ENCODE data around the gene MAGEF1. TPM values are rescaled to one million over a fixed set of nuclear protein-coding genes. Genes with fewer than 3 reads are reported as not detected.
A peak's percentile ranks its signal among the peaks of the same experiment; 100 is the strongest.

MAGEF1 gene
- total and polyA plus RNA-seq, 10 of the 15 experiments (the other 5 are each of a cell fraction or from before 2014, with no cell fraction given) = 2.3 to 62.2 (median 27.1) TPM

DNA sequence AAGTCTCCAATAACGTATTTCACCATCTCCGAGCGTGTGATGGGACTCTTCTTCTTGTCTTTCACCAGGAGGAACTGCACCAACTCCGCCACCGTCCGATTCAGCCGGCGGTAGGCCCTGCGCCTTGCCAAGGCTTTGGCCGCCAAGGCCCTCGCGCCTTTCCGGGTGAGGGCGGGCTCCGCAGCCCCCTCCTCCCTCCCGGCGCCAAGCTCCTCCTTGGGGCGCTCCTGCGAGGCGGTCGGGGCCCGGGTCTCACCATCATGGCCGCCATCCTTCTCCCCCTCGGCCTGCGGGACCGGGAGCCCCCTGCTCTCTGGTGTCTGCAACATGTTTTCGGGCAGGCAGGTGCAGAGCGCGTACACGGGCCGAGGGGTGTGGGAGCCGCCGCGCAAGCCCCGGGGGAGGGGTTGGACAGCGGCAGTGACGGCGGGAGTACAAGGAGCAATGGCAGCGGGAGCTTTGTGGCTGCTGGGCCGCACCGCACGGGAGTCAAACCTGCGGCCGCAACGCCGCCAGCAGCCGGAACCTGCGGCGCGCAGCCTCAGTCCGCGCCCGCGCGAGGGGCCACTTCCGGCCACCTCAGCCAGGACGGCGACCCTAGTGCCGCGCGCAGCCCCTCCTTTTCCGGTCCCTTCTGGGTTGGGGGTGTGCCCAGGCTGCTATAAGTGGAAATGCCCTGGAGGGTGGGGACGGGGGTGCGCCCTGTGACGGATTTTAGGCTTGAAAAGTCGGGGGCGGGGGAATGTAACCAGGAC lies at the start of gene MAGEF1 (continued):
- TF ChIP-seq CEBPB (IDR thresholded peaks at IDR 0.05; ENCODE audit: borderline replicate concordance in 1 of 2, low read depth in 2 of 2, low read length in 2 of 2) (no peak), CHD2 (IDR thresholded peaks at IDR 0.05; ENCODE audit: borderline replicate concordance, low read depth, low read length) (peak; percentile 29; the same call in 1 of the 2 replicates), GATAD2B (conservative IDR thresholded peaks at IDR 0.05; ENCODE audit: low read depth) (peak; percentile 67; the same call in 1 of the 2 replicates), ZBED1 (IDR thresholded peaks at IDR 0.05; ENCODE audit: borderline replicate concordance) (no peak), NFIC (IDR thresholded peaks at IDR 0.05; ENCODE audit: low read depth, low read length) (0 out of 2 replicates have a peak, but pooled peaks have one; percentile 47), ZSCAN29 (IDR thresholded peaks at IDR 0.05) (no peak), POLR2AphosphoS5 (IDR thresholded peaks at IDR 0.05; ENCODE audit: low read length) (peak; percentile 66; the same call in 1 of the 2 replicates), E2F8 (IDR thresholded peaks at IDR 0.05; ENCODE audit: low read depth, partially characterized antibody) (no peak), NRF1 (conservative IDR thresholded peaks at IDR 0.05; ENCODE audit: low read depth, low read length) (0 out of 2 replicates have a peak, but pooled peaks have one; percentile 21), SMARCA5 (IDR thresholded peaks at IDR 0.05) (0 out of 2 replicates have a peak, but pooled peaks have one; percentile 68), ZNF622 (IDR thresholded peaks at IDR 0.05) (no peak), BHLHE40 (IDR thresholded peaks at IDR 0.05; ENCODE audit: borderline replicate concordance in 1 of 2, low read depth in 2 of 2, low read length in 1 of 2) (peak; percentile 26 to 89; a peak in 3 of 4 replicates), GABPA (IDR thresholded peaks at IDR 0.05; ENCODE audit: low read depth) (peak; percentile 83), POLR2A (IDR thresholded peaks at IDR 0.05; ENCODE audit: low read depth, low read length) (peak; percentile 92), TCF3 (IDR thresholded peaks at IDR 0.05; ENCODE audit: borderline replicate concordance, insufficient read depth, low read depth, low read length) (0 out of 2 replicates have a peak, but pooled peaks have one; percentile 9)
- TF ChIP-seq, protein P1, sequence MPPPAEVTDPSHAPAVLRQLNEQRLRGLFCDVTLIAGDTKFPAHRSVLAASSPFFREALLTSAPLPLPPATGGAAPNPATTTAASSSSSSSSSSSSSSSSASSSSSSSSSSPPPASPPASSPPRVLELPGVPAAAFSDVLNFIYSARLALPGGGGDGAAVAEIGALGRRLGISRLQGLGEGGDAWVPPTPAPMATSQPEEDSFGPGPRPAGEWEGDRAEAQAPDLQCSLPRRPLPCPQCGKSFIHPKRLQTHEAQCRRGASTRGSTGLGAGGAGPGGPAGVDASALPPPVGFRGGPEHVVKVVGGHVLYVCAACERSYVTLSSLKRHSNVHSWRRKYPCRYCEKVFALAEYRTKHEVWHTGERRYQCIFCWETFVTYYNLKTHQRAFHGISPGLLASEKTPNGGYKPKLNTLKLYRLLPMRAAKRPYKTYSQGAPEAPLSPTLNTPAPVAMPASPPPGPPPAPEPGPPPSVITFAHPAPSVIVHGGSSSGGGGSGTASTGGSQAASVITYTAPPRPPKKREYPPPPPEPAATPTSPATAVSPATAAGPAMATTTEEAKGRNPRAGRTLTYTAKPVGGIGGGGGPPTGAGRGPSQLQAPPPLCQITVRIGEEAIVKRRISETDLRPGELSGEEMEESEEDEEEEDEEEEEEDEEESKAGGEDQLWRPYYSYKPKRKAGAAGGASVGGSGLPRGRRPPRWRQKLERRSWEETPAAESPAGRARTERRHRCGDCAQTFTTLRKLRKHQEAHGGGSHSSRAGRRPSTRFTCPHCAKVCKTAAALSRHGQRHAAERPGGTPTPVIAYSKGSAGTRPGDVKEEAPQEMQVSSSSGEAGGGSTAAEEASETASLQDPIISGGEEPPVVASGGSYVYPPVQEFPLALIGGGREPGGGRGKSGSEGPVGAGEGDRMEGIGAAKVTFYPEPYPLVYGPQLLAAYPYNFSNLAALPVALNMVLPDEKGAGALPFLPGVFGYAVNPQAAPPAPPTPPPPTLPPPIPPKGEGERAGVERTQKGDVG (CRISPR knock-in tag; IDR thresholded peaks at IDR 0.05) = no peak
- TF ChIP-seq, protein P2, sequence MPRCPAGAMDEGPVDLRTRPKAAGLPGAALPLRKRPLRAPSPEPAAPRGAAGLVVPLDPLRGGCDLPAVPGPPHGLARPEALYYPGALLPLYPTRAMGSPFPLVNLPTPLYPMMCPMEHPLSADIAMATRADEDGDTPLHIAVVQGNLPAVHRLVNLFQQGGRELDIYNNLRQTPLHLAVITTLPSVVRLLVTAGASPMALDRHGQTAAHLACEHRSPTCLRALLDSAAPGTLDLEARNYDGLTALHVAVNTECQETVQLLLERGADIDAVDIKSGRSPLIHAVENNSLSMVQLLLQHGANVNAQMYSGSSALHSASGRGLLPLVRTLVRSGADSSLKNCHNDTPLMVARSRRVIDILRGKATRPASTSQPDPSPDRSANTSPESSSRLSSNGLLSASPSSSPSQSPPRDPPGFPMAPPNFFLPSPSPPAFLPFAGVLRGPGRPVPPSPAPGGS (IDR thresholded peaks at IDR 0.05; ENCODE audit: borderline replicate concordance, insufficient read depth, low read depth, low read length, poor library complexity, severe bottlenecking) = no peak
- TF ChIP-seq, protein P3, sequence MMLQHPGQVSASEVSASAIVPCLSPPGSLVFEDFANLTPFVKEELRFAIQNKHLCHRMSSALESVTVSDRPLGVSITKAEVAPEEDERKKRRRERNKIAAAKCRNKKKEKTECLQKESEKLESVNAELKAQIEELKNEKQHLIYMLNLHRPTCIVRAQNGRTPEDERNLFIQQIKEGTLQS (IDR thresholded peaks at IDR 0.05; ENCODE audit: borderline replicate concordance, extremely low read depth, low read depth, low read length) = no peak
- TF ChIP-seq, protein P4, sequence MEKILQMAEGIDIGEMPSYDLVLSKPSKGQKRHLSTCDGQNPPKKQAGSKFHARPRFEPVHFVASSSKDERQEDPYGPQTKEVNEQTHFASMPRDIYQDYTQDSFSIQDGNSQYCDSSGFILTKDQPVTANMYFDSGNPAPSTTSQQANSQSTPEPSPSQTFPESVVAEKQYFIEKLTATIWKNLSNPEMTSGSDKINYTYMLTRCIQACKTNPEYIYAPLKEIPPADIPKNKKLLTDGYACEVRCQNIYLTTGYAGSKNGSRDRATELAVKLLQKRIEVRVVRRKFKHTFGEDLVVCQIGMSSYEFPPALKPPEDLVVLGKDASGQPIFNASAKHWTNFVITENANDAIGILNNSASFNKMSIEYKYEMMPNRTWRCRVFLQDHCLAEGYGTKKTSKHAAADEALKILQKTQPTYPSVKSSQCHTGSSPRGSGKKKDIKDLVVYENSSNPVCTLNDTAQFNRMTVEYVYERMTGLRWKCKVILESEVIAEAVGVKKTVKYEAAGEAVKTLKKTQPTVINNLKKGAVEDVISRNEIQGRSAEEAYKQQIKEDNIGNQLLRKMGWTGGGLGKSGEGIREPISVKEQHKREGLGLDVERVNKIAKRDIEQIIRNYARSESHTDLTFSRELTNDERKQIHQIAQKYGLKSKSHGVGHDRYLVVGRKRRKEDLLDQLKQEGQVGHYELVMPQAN (conservative IDR thresholded peaks at IDR 0.05) = 0 out of 2 replicates have a peak, but pooled peaks have one; percentile 38

Data from GM12878 (cell line).